Ecto neural progenitor cell (in vitro differentiated cells): ENCODE measurements around the gene FHIT.

Source experiments
- DNase-seq: peaks from one replicate; pipeline ENCODE4 v3.0.0-alpha.2; 2018; ENCODE audit warnings: low spot score

The FHIT gene

GRCh38 chr3:61251174-61251972 lies at the start of gene FHIT:
FHIT (minus strand) TSS chr3:61251452.
- DNase-seq, result peak; percentile 97

GRCh38 chr3:61300786-61301185 lies 49.5 kb upstream of the FHIT start:
- DNase-seq, result no peak

- no peak for DNase-seq
Observed at GRCh38 chr3:61300006-61300380, 48.7 kb upstream of the FHIT start.

DNA sequence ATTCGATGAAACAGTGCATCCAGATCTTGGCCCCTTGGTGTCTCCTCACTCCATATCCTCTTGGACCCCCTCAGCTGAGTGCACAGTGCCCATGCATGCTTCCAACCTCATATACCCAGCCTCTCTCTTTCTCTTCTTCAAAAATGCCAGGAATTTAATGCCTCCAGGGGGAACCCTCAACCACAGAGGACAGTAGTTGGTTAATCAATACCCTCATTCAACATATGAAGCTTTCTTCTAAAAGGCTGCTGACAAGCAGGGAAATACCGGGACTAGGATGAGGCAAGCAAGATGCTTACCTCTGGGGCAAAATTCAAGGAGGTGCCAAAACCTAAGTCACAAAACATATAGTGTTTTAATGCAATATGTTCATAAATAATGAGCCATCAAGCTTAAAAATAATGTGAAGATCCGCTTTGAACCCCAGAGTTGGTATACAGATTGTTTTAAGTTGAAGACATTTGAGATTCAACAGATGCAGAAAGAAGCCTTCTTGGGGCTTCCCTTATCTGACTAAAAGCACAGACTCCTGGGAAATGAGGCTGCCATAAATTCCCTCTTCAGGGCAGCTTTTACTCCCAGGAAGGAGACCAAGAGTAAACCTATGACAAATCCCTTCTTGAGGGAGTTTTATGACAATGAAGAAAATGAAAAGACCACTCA lies 48.2 kb upstream of the FHIT start:
- no peak for DNase-seq

DNA sequence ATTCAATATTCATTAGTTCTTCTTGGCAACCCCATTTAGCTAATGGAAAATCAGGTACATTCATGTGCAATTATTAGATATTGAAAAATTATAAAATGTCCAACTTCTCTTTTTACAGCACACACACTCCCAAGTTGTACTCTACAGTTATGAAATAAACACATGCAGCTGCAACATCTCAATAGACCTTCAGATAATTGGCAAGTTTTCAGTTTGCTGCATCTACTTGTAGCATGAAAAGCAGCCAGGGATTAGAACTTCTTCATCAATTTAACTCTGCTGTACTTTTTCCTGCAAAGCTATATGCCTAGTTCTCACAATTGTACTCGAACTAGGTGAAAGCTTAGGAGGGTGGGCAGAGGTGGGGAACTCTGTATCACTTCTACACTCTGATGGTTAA lies 46.6 kb upstream of the FHIT start:
- no peak for DNase-seq

- no peak for DNase-seq
Observed at GRCh38 chr3:61288446-61288845, 37.2 kb upstream of the FHIT start.

DNA sequence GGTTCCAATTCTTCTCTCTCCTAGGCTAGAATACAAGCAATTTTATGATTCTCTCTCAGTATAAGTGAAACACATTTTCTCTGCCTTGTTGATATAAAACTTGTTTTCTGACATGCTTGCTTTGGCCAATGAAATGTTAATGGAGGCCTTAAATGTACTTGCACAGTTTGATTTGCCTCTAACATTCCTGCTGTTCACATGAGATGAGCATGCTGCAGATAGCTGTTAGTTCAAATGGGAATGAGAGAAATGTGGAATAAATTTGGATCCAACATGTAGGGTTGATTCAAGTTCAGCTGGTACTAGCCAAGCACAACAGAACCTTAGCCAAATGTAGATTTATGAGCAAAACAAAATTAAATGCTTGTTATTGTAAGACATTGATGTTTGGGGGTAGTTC lies 32.6 kb upstream of the FHIT start:
- no peak for DNase-seq

DNA sequence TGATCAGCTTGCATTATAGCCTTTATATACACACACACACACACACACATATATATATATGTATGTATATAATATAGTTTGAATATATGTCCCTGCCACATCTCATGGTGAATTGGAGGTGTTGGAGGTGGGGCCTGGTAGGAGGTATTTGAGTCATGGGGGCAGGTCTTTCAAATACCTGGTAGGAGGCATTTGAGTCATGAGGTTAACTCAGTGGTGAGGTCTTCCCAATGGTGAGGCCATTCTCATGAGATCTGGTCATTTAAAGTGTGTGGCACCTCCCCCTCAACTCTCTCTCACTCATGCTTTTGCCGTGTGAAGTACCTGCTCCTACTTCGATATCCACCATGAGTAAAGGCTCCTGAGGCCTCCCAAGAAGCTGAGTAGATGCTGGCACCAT lies 27.5 kb upstream of the FHIT start:
- no peak for DNase-seq

- no peak for DNase-seq
Observed at GRCh38 chr3:61277411-61277810, 26.2 kb upstream of the FHIT start.

DNA sequence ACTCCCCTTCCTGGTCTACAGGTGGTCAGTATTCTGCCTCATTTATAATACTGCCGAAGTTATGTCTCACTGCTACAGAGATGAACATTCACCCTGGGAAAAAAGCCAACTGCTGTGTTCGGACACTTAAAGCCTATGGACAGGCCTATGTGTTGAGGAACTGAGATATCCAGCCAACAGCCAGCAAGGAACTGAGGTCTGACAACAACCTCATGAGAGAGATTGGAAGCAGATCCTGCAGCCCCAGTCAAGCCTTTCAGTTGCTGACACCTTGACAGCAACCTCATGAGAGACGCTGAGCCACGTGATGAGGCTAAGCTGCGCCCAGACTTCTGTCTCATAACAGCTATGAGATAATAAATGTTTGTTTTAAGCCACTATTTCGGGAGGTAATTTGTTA lies 18.2 kb upstream of the FHIT start:
- DNase-seq, result no peak

- DNase-seq, result no peak
Observed at GRCh38 chr3:61268644-61269043, 17.4 kb upstream of the FHIT start.

- DNase-seq, result no peak
Observed at GRCh38 chr3:61264281-61264680, 13.0 kb upstream of the FHIT start.

DNA sequence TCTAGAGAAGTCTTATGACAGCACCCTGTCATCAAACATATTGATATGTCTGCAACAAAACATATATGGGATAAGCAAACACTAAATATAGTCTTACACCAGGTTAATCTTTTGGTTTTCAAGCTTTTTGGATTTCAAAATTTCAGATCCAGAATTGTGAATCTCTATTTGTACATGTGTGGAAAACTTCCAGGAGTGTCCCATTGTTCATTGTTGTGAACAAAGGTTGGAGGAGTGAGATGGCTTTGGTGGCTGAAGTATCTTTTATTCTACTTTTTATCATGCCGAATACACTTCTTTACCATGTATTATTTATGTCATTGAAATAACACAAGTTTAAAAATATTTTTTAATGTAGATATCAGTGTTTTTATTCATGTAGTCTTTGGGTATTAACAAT lies 5.9 kb upstream of the FHIT start:
- no peak for DNase-seq

- DNase-seq, result no peak
Observed at GRCh38 chr3:61253756-61254155, 2.5 kb upstream of the FHIT start.

DNA sequence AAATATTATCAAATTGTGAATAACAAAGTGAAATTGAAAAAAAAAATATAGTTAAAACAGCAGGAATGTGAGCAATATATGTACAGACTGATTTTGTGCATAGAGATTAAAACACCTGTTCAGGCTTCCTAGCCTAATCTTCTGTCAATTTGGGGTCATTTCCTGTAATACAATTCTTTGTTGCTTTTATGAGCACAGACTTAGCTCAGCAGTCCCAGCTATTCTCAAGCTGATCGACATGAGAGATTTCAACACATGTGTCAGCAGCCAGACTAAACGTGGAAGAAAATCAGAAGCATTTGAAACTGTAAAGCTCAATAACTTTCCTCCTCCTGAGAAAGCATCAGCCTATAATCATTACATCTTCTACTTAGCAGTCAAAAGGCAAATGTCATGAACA lies 1.6 kb upstream of the FHIT start:
- no peak for DNase-seq

DNA sequence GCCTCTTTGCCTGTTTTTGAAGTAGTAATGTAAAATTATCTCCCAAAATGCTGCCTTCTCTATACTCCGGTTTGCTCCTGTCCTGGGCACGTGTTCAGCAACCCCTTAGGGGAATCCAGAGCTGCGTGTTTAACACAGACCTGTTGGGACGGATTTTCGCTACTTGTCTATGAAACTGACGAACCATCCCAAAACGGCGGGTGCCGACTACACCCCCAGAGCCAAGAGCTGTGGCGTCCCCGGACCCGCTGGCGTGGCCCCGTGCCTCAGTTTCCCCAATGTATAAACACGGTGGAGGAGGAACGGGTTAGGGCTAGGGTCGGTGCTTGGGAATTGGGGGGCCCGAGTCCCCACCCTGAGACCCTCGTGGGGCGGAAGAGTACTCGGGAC lies 473 bp downstream of the FHIT start:
- DNase-seq, result no peak

- no peak for DNase-seq
Observed at GRCh38 chr3:61248496-61248895, 2.8 kb downstream of the FHIT start.

DNA sequence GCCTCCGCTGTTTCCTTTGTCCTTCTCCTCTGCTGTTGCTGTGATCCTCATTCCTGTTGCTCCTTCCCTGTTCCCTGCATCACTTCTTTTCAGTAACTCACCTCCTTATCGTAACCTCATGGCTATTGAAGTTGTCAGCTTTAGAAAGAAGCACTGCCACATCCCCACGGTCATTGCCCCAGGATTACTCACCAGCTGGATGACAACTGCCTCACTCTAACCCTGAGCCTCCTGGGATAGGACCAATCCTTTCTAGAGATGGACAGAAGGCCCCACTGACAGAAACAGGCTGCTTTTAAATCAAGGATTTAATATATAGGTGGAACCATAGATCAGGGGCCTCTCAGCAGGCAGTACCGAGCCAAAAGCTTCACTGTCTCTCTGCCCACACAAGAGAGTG lies 4.1 kb downstream of the FHIT start:
- no peak for DNase-seq

GRCh38 chr3:61239871-61240270 lies 11.4 kb downstream of the FHIT start:
- no peak for DNase-seq

GRCh38 chr3:61237858-61238257 lies 13.4 kb downstream of the FHIT start:
- DNase-seq, result no peak

- DNase-seq, result no peak
Observed at GRCh38 chr3:61236556-61236955, 14.7 kb downstream of the FHIT start.

DNA sequence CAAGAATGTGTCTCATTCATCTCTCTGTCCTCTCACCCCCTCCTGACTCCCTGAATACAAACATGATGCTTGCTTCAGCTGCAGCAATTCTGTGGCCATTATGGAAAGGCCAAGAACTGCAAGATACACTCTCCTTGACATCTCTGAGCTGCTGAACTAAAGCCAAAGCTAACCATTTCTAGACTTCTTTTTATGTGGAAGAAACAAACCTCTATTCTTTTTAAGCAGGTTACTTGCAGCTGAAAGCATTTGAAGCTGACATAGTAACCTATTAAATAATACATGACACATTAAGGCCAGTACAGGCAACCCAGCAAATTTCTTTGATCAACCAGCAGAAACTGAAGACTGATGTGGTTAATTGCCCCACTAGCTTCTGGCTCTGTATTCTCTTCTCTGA lies 17.5 kb downstream of the FHIT start:
- no peak for DNase-seq

- no peak for DNase-seq
Observed at GRCh38 chr3:61231693-61232092, 19.6 kb downstream of the FHIT start.

- no peak for DNase-seq
Observed at GRCh38 chr3:61227799-61228198, 23.5 kb downstream of the FHIT start.
